A549 treated with Hydrocortisone at 1 μM for 4 hours (cell line): ENCODE results near the gene PITPNM1. TPM values are rescaled to one million over a fixed set of nuclear protein-coding genes. Genes with fewer than 3 reads are reported as not detected.

Experiments
- total RNA-seq: library from RNA; stranded (reverse); fragments of 200-300 nt; extraction: Qiagen RNA extraction; gene quantifications from 5 replicates; pipeline ENCODE4 v1.2.3, GENCODE V29; 2022

PITPNM1 gene
- total RNA-seq = 28.4 to 41.3 TPM (median 37.8 TPM) in 5 replicates

DNA sequence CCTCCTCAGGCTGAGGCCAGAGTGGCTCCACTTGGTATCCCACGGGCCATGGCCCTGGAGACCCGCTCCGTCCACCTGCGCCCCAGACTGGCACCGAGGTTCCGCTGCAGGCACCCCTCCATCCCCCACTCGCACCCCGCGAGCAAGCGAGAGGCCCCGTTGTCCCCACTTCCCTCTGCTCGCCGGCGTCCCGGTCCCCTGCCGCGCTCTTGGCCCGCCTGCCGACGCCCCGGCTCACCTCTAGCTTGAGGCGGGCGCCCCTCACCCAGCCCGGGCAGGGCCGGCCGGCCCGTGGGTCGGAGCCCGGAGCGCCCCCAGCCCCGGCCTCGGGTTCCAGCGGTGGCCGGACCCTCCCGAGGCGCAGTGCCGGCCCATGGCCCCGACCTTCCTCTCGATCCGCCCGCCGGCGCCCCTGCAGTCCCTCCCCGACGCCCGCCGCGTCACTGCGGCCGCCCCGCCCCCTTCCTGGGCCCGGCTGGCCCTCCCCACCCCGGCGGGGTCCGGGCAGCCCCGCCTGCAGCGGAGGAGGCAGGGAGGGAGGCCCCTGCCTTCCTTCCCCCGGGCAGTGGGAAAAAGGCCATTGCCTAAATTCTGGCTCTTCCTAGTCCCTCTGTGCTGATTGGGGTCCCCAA, at the start of gene PITPNM1:
TSS of gene PITPNM1 (minus strand) at position 414 of the 632 bp plus-strand sequence. CDS start 1,183 bp downstream, outside the sequence.

GRCh38 chr11:67522844-67523555, 17.8 kb upstream of the PITPNM1 start, which contains the start of gene CABP2:
TSS of gene CABP2 (minus strand) at chr11:67523446. CDS start at chr11:67523326, 120 bp downstream.

GRCh38 chr11:67507864-67508485, 2.8 kb upstream of the PITPNM1 start, which contains the start of gene CDK2AP2:
TSS of gene CDK2AP2 (minus strand) at chr11:67508162. CDS start at chr11:67508082, 80 bp downstream.

DNA sequence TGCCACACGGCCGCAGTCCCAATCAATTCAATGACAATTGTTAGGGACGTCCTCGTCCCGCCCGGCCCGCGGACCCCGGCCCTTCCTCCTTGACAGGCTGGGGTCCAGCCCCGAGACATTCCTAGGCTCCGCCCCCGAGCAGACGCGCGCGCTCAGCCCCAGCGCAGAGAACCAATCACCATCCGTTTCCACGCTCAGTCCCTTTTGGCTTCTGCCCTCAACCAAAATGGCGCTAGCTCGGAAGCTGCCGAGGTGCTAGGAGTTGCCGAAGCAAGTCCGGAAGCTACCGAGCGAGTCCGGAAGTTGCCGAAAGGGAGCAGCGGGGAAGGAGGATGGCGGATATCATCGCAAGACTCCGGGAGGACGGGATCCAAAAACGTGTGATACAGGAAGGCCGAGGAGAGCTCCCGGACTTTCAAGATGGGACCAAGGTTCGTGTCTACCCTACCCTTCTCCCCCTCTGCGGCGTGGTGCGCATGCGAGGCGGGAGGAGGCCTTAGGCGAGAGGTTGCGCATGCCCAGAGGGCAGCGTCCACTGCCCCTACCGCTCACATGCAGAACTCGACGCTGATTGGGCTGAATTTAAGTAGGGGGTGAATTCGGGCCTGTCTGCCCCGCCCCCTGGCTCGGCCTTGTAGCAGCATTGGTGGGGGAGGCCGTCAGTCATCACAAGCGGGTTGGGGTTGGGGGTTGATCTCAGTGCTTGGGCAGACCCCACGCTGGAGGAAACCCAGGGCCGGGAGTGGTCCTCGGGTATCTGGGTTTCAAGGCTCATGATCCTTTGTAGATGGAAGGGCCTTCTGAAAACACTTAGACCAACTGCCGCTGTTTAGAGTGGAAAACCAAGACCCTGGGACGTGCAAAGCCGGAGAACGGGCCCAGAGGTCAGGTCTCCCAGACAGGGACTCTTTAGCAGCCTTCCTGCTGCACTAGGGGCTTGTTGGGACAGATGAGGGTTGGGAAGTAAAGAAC, 22.1 kb downstream of the PITPNM1 start, which contains the start of gene AIP:
TSS of gene AIP (plus strand) at position 200 of the 972 bp plus-strand sequence. CDS start at position 333, 133 bp downstream.

DNA sequence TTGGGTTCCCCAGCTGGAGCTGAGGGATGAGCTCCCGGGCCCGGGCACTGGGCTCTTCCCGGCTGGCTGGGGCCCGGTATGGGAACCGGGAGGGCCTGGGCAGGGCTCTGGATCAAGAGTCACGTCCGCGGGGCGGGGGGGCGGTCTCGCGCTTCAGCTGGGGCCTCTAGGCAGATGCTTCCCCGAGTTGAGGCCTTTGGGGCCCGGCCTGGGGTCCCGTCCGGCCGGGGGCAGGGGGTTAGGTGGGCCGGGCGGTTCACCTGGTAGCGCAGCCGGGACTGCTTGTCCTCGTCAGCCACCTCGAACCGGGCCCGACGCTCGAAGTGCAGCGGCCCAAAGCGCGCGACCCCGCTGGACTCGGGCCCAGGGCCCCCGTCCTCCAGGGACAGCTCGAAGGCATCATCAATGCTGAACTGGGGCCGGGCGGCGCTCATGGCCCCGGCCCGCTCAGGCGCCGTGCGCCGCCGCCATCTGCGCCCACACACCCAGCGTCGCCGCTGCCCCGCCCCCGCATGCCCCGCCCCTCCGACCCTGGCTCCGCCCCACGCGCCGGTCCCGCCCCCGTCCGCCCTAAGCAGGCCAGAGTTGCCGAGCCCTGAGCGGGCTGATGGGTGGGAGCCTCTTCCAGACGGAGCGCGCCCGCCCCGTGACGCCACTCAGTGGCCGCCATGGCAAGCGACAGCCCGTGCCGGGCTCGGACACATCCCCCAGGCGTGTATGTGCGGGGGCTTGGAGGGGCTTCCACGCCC, 36.2 kb downstream of the PITPNM1 start, which contains the start of gene TMEM134:
TSS of gene TMEM134 (minus strand) at position 493 of the 749 bp plus-strand sequence. CDS start at position 434, 59 bp downstream.

GRCh38 chr11:67455054-67455453, 50.1 kb downstream of the PITPNM1 start, which contains the start of gene CABP4:
TSS of gene CABP4 (plus strand) at chr11:67455354. CDS start at chr11:67455424, 70 bp downstream.

GRCh38 chr11:67452141-67452952, 52.8 kb downstream of the PITPNM1 start, which contains the start of gene GPR152:
TSS of gene GPR152 (minus strand) at chr11:67452729. CDS start at chr11:67452724, 5 bp downstream.

Other genes with a start within 250 kb of the PITPNM1 start
- gene GRK2, start 238.9 kb downstream of the PITPNM1 start, total RNA-seq = 34.1 to 36.3 TPM (median 34.1 TPM) in 5 replicates
- gene ANKRD13D, start 216.1 kb downstream of the PITPNM1 start, total RNA-seq = 20.8 to 26.3 TPM (median 21.8 TPM) in 5 replicates
- 19.1 to 27.8 TPM (median 20.9 TPM) in 5 replicates for gene SSH3, start 201.8 kb downstream of the PITPNM1 start, total RNA-seq
- gene POLD4, start 151.8 kb downstream of the PITPNM1 start, total RNA-seq = 182 to 235 TPM (median 222 TPM) in 5 replicates
- gene CLCF1, start 131.8 kb downstream of the PITPNM1 start, total RNA-seq = 33.7 to 40.0 TPM (median 37.6 TPM) in 5 replicates
- 20.5 to 32.2 TPM (median 25.8 TPM) in 5 replicates for gene RAD9A, start 113.4 kb downstream of the PITPNM1 start, total RNA-seq
- gene PPP1CA, start 103.5 kb downstream of the PITPNM1 start, total RNA-seq = 271 to 298 TPM (median 288 TPM) in 5 replicates
- gene TBC1D10C, start 101.3 kb downstream of the PITPNM1 start, total RNA-seq = 0.09 to 0.22 TPM (median 0.15 TPM) in 4 of 5 replicates, not detected in the other
- gene CARNS1, start 89.7 kb downstream of the PITPNM1 start, total RNA-seq = 0.09 to 0.20 TPM (median 0.12 TPM) in 5 replicates
- 47.0 to 52.0 TPM (median 47.7 TPM) in 5 replicates for gene RPS6KB2, start 76.9 kb downstream of the PITPNM1 start, total RNA-seq
- gene PTPRCAP, start 67.7 kb downstream of the PITPNM1 start, total RNA-seq = 0.17 to 0.37 TPM (median 0.28 TPM) in 5 replicates
- 55.7 to 65.2 TPM (median 62.1 TPM) in 5 replicates for gene CORO1B, start 61.9 kb downstream of the PITPNM1 start, total RNA-seq
- 0.07 TPM in 1 of 5 replicates, not detected in the others for gene GPR152, start 52.6 kb downstream of the PITPNM1 start, total RNA-seq
- gene CABP4, start 50.0 kb downstream of the PITPNM1 start, total RNA-seq = not detected in 5 replicates
- gene TMEM134, start 36.1 kb downstream of the PITPNM1 start, total RNA-seq = 42.9 to 66.4 TPM (median 56.2 TPM) in 5 replicates
- 42.7 to 46.9 TPM (median 43.8 TPM) in 5 replicates for gene AIP, start 22.3 kb downstream of the PITPNM1 start, total RNA-seq
- 55.4 to 86.7 TPM (median 82.4 TPM) in 5 replicates for gene CDK2AP2, start 2.8 kb upstream of the PITPNM1 start, total RNA-seq
- not detected in 5 replicates for gene CABP2, start 18.1 kb upstream of the PITPNM1 start, total RNA-seq
- 1,366 to 1,708 TPM (median 1,625 TPM) in 5 replicates for gene GSTP1, start 78.4 kb upstream of the PITPNM1 start, total RNA-seq
- gene NDUFV1, start 101.6 kb upstream of the PITPNM1 start, total RNA-seq = 138 to 151 TPM (median 143 TPM) in 5 replicates
- 6.7 to 15.0 TPM (median 12.2 TPM) in 5 replicates for gene NUDT8, start 124.6 kb upstream of the PITPNM1 start, total RNA-seq
- not detected in 5 replicates for gene TBX10, start 134.4 kb upstream of the PITPNM1 start, total RNA-seq
- 0.78 to 1.9 TPM (median 1.2 TPM) in 5 replicates for gene ACY3, start 145.4 kb upstream of the PITPNM1 start, total RNA-seq
- 0.03 TPM in 1 of 5 replicates, not detected in the others for gene ALDH3B2, start 169.3 kb upstream of the PITPNM1 start, total RNA-seq